ENCODE results near the gene CXorf49B.
"Not testable (repeated sequence)": the region's sequence is repeated elsewhere in the genome, so short reads cannot be mapped to it uniquely, and the experiment has no call there.

CXorf49B gene

GRCh38 chrX:71806450-71806849 lies 43.3 kb downstream of the CXorf49B start:
- DNase-seq; H3K27me3 ChIP-seq (ENCODE audit: insufficient read depth, low read length); H3K9me3 ChIP-seq (ENCODE audit: insufficient read depth, low read depth, low read length); H3K18ac ChIP-seq (ENCODE audit: low read length); H4K12ac ChIP-seq (ENCODE audit: low read depth, low read length); H3K9ac ChIP-seq (ENCODE audit: low read length); H2BK5ac ChIP-seq (ENCODE audit: low read depth, low read length, poor library complexity); H4K91ac ChIP-seq (ENCODE audit: low read depth, low read length); H3K4me2 ChIP-seq (ENCODE audit: low read length); H3K79me2 ChIP-seq (ENCODE audit: control insufficient read depth, insufficient read depth, low read length, poor library complexity); H3K4me3 ChIP-seq (ENCODE audit: low read depth, low read length); H3K27ac ChIP-seq (ENCODE audit: low read depth, low read length); H2AK5ac ChIP-seq (ENCODE audit: low read length); H3K14ac ChIP-seq (ENCODE audit: low read length); H3K23ac ChIP-seq (ENCODE audit: low read length); H3K4me1 ChIP-seq (ENCODE audit: control insufficient read depth in 1 of 2, insufficient read depth in 2 of 2, low read length in 2 of 2); H3K4ac ChIP-seq (ENCODE audit: low read depth, low read length); H2BK120ac ChIP-seq (ENCODE audit: insufficient read depth, low read length, poor library complexity); H4K8ac ChIP-seq (ENCODE audit: low read depth, low read length); H2BK12ac ChIP-seq (ENCODE audit: low read length); H2AFZ ChIP-seq (ENCODE audit: insufficient read depth, low read length, poor library complexity); H3K79me1 ChIP-seq (ENCODE audit: low read length); H3K36me3 ChIP-seq (ENCODE audit: control insufficient read depth in 1 of 2, insufficient read depth in 2 of 2, low read length in 2 of 2): not testable (repeated sequence)
- no CpG with 5 or more reads among the region's 5 CpGs for WGBS (ENCODE audit: extremely low coverage, insufficient coverage, insufficient read length)

DNA sequence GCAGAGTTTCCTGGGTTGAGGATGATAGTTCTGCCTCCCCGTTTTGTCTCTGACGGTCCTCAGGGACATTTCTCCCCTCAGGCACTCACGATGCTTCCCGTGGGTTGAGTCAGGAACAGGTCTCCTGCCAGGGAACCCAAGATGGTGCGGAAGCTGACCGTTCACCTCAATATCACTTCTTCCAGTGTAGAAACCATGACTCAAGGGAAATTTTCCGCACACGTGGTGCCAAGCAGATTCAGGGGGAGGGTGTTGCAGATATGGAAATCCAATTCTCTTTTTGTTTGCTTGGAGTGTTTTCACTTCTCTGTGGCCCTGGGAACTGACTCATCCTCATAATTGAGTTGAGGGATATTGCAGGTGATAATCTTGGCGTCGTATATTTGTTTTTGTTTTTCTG lies 46.7 kb downstream of the CXorf49B start:
- no peak overlapping the region for H3K4me3 ChIP-seq (ENCODE audit: low read depth, low read length)
- no peaks in the 10 kb centered on the region for H3K9me3 ChIP-seq (ENCODE audit: insufficient read depth, low read depth, low read length)
- no peak overlapping the region for H2BK5ac ChIP-seq (ENCODE audit: low read depth, low read length, poor library complexity)
- no peaks in the 10 kb centered on the region for H3K27me3 ChIP-seq (ENCODE audit: insufficient read depth, low read length)
- H3K79me1 ChIP-seq (ENCODE audit: low read length) = no peaks in the 10 kb centered on the region
- H2BK120ac ChIP-seq (ENCODE audit: insufficient read depth, low read length, poor library complexity) = no peak overlapping the region
- H2AK5ac ChIP-seq (ENCODE audit: low read length) = no peak overlapping the region
- no peak overlapping the region for H2BK12ac ChIP-seq (ENCODE audit: low read length)
- no peak overlapping the region for H4K91ac ChIP-seq (ENCODE audit: low read depth, low read length)
- no peak for DNase-seq
- no peak overlapping the region for H3K23ac ChIP-seq (ENCODE audit: low read length)
- no peak overlapping the region for H3K27ac ChIP-seq (ENCODE audit: low read depth, low read length)
- no peak overlapping the region for H3K9ac ChIP-seq (ENCODE audit: low read length)
- H3K4ac ChIP-seq (ENCODE audit: low read depth, low read length) = no peak overlapping the region
- H3K36me3 ChIP-seq (ENCODE audit: control insufficient read depth in 1 of 2, insufficient read depth in 2 of 2, low read length in 2 of 2) = no peaks in the 10 kb centered on the region
- no peak overlapping the region for H2AFZ ChIP-seq (ENCODE audit: insufficient read depth, low read length, poor library complexity)
- no peak overlapping the region for H3K14ac ChIP-seq (ENCODE audit: low read length)
- no CpG with 5 or more reads among the region's 10 CpGs for WGBS (ENCODE audit: extremely low coverage, insufficient coverage, insufficient read length)
- no peaks in the 10 kb centered on the region for H3K4me1 ChIP-seq (ENCODE audit: control insufficient read depth in 1 of 2, insufficient read depth in 2 of 2, low read length in 2 of 2)
- H3K79me2 ChIP-seq (ENCODE audit: control insufficient read depth, insufficient read depth, low read length, poor library complexity) = no peaks in the 10 kb centered on the region
- H3K18ac ChIP-seq (ENCODE audit: low read length) = no peak overlapping the region
- H4K12ac ChIP-seq (ENCODE audit: low read depth, low read length) = no peak overlapping the region
- no peak overlapping the region for H4K8ac ChIP-seq (ENCODE audit: low read depth, low read length)
- no peak overlapping the region for H3K4me2 ChIP-seq (ENCODE audit: low read length)

DNA sequence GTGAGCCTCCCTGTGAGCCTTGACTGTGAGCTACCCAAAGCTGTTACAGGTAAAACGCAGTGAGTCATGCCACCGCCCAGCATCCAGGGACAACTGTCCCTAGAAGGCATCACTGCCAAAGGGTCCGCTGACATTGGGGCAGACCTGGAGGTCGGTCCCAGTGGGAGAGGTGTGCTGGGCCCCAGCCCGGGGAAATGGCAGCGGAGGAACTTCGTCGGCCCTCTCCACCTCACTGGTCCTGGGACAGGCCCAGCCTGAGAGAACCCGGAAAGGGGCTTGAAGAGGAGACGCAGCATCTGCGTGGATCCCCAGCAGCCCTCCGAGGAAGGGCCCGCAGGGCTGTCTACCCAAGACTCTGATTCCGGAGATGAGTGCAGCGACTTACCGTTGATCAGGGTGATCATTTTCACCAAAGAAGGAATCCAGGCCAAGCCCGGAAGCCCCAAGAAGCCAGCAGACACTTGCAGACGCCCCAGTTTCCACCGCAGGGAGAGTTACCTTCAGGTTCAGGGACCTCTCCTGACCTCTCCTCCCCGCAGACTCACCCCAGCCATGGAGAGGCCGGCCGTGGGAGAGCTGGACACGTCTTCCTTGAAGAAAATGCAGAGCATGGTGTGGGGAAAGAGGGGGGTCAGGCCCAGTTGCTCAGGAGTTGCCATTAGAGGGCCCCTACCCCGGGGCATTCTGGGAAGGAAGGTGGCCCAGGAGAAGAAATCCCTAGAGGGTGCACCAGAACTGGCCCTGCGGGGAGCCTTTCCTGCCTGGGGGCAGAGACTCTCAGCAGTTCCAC lies 51.2 kb downstream of the CXorf49B start:
- Histone ChIP-seq H3K79me1 (ENCODE audit: low read length) (no peaks in the 10 kb centered on the region), H2BK5ac (ENCODE audit: low read depth, low read length, poor library complexity) (no peak overlapping the region), H3K27me3 (ENCODE audit: insufficient read depth, low read length) (no peaks in the 10 kb centered on the region), H2BK120ac (ENCODE audit: insufficient read depth, low read length, poor library complexity) (no peak overlapping the region), H3K23ac (ENCODE audit: low read length) (no peak overlapping the region), H2AFZ (ENCODE audit: insufficient read depth, low read length, poor library complexity) (no peak overlapping the region), H3K4me3 (ENCODE audit: low read depth, low read length) (no peak overlapping the region), H3K27ac (ENCODE audit: low read depth, low read length) (no peak overlapping the region), H3K79me2 (ENCODE audit: control insufficient read depth, insufficient read depth, low read length, poor library complexity) (no peaks in the 10 kb centered on the region), H4K12ac (ENCODE audit: low read depth, low read length) (no peak overlapping the region), H2AK5ac (ENCODE audit: low read length) (no peak overlapping the region), H3K36me3 (ENCODE audit: control insufficient read depth in 1 of 2, insufficient read depth in 2 of 2, low read length in 2 of 2) (no peaks in the 10 kb centered on the region), H3K14ac (ENCODE audit: low read length) (no peak overlapping the region), H3K4me1 (ENCODE audit: control insufficient read depth in 1 of 2, insufficient read depth in 2 of 2, low read length in 2 of 2) (no peaks in the 10 kb centered on the region), H3K4ac (ENCODE audit: low read depth, low read length) (no peak overlapping the region), H3K9me3 (ENCODE audit: insufficient read depth, low read depth, low read length) (peaks cover 2% of the 10 kb centered on the region), H4K91ac (ENCODE audit: low read depth, low read length) (no peak overlapping the region), H3K18ac (ENCODE audit: low read length) (no peak overlapping the region), H3K4me2 (ENCODE audit: low read length) (no peak overlapping the region), H3K9ac (ENCODE audit: low read length) (no peak overlapping the region), H2BK12ac (ENCODE audit: low read length) (no peak overlapping the region), H4K8ac (ENCODE audit: low read depth, low read length) (no peak overlapping the region)
- WGBS (ENCODE audit: extremely low coverage, insufficient coverage, insufficient read length) = no CpG with 5 or more reads among the region's 25 CpGs
- no peak for DNase-seq

DNA sequence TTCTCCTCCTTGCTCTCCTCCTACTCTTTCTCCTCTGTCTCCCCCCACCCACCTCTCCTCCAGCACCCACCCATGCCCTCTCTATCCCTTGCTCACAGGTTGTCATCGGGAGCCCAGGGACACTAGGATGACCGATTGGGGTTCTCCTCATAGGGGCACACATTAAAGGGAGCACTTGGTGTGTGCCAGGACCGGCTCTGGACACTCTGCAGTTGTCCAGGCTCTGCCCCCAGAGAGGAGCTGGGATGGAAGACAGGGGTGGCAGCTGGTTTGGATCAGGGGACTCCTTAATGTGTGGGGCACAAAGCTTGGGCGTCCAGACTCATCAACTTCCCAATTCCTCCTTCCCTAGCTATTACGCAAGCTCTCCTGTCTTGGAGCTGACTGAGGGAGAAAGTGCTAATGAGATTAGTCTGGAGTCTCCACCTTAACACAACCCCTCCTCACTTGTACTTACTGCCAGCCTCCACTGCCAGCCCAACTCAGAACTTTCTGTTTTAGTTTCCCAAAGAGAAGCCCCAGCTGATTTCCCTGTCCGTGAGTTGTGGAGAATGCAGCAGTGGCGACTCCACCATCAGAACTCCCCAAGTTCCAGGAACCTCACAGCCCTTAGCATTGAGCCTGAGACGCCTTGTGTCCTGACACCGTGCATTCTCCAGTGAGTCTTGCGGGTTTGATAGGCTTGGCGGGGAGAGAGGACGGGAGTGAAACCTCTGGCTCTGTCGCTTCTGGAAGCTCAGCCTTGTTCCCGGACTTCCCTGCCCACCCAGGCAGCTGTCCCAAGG lies 52.2 kb downstream of the CXorf49B start:
- peaks cover 2% of the 10 kb centered on the region for H3K9me3 ChIP-seq (ENCODE audit: insufficient read depth, low read depth, low read length)
- H3K4ac ChIP-seq (ENCODE audit: low read depth, low read length) = no peak overlapping the region
- H4K12ac ChIP-seq (ENCODE audit: low read depth, low read length) = no peak overlapping the region
- H3K27ac ChIP-seq (ENCODE audit: low read depth, low read length) = no peak overlapping the region
- H4K8ac ChIP-seq (ENCODE audit: low read depth, low read length) = no peak overlapping the region
- H2BK5ac ChIP-seq (ENCODE audit: low read depth, low read length, poor library complexity) = no peak overlapping the region
- no peaks in the 10 kb centered on the region for H3K36me3 ChIP-seq (ENCODE audit: control insufficient read depth in 1 of 2, insufficient read depth in 2 of 2, low read length in 2 of 2)
- no peak overlapping the region for H3K23ac ChIP-seq (ENCODE audit: low read length)
- no peak overlapping the region for H3K4me2 ChIP-seq (ENCODE audit: low read length)
- no peak overlapping the region for H2AFZ ChIP-seq (ENCODE audit: insufficient read depth, low read length, poor library complexity)
- no peaks in the 10 kb centered on the region for H3K79me1 ChIP-seq (ENCODE audit: low read length)
- no peak overlapping the region for H3K9ac ChIP-seq (ENCODE audit: low read length)
- H3K18ac ChIP-seq (ENCODE audit: low read length) = no peak overlapping the region
- H3K4me1 ChIP-seq (ENCODE audit: control insufficient read depth in 1 of 2, insufficient read depth in 2 of 2, low read length in 2 of 2) = no peaks in the 10 kb centered on the region
- H3K27me3 ChIP-seq (ENCODE audit: insufficient read depth, low read length) = no peaks in the 10 kb centered on the region
- no peaks in the 10 kb centered on the region for H3K79me2 ChIP-seq (ENCODE audit: control insufficient read depth, insufficient read depth, low read length, poor library complexity)
- H3K14ac ChIP-seq (ENCODE audit: low read length) = no peak overlapping the region
- no peak overlapping the region for H2BK120ac ChIP-seq (ENCODE audit: insufficient read depth, low read length, poor library complexity)
- no peak overlapping the region for H2AK5ac ChIP-seq (ENCODE audit: low read length)
- H4K91ac ChIP-seq (ENCODE audit: low read depth, low read length) = no peak overlapping the region
- no peak overlapping the region for H2BK12ac ChIP-seq (ENCODE audit: low read length)
- H3K4me3 ChIP-seq (ENCODE audit: low read depth, low read length) = no peak overlapping the region
- no CpG with 5 or more reads among the region's 14 CpGs for WGBS (ENCODE audit: extremely low coverage, insufficient coverage, insufficient read length)
- no peak for DNase-seq

All from trophoblast cell (in vitro differentiated cells and primary cell).